Renal cortex interstitium (tissue), 11 donors: ENCODE results near the gene DNASE1. TPM values are rescaled to one million over a fixed set of nuclear protein-coding genes. Genes with fewer than 3 reads are reported as not detected.
"Not testable (repeated sequence)": the region's sequence is repeated elsewhere in the genome, so short reads cannot be mapped to it uniquely, and the experiment has no call there.

Experiments
- DNase-seq, 11 donors: peaks; one replicate each; pipeline ENCODE4 v3.0.0-alpha.2; 2013; ENCODE audit warnings: low read depth in 9 of 11, low spot score in 4 of 11; ENCODE audit errors: extremely low read depth in 1 of 11
- polyA plus RNA-seq, 3 donors: library from polyadenylated mRNA; unstranded; fragments of 120-200 nt; gene quantifications; one replicate each; pipeline ENCODE4 v1.2.1, GENCODE V29; 2013; ENCODE audit not compliant: insufficient read length in 3 of 3

The DNASE1 gene
- polyA plus RNA-seq, 3 donors: 21.1 to 44.8 (median 31.0) TPM

- no peak for DNase-seq
These were observed 1.1 kb downstream of the DNASE1 start for GRCh38 chr16:3655396-3656159.

- DNase-seq: not testable (repeated sequence)
These were observed 1.6 kb downstream of the DNASE1 start for GRCh38 chr16:3656160-3656490.

DNA sequence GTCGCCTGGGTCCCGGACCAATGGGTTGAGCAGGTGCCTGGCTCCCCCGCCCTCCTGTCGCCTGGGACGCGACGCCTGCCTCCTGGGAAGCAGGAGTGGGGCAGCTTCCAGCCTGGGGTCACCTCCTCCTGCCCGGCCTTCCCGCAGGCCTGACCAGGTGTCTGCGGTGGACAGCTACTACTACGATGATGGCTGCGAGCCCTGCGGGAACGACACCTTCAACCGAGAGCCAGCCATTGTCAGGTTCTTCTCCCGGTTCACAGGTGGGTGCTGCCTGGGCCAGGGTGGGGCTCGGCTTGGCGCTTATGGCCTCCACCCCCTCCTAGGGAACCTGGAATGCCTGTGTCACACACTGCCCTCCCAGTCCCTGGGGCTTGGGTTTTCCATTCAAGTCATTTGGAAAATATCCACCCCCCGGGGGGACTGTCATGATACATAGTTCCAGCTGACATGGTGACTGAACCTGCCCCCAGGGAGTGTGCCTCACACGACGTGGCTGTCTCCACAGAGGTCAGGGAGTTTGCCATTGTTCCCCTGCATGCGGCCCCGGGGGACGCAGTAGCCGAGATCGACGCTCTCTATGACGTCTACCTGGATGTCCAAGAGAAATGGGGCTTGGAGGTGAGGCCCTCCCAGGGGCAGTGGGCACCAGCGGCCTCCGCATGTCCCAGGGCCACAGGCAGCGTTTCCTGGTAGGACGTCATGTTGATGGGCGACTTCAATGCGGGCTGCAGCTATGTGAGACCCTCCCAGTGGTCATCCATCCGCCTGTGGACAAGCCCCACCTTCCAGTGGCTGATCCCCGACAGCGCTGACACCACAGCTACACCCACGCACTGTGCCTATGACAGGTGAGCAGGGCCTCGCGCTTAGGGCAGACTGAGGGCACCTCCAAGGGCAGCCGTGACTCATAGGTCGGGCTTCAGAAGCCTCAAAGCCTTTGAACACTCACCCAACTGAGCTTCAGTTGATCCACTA lies 2.3 kb downstream of the DNASE1 start:
- DNase-seq: no peak

DNA sequence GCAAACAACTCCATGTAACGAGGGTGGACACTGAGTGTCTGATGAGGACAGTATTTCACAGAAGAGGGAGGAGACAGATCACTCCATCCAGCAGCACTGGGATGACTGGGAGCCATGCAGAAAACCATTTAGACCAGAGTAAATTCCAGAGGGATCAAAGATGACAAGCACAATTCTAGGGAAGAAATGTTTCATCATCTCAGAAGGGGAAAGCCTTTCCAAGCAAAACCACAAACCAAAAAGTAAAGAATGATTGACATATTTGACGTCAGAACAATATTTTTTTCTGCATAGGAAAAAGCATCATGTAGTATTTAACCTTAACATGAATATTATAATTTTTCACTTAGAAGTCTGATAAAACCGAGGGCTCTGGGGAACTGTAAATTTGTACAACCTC lies 4.8 kb downstream of the DNASE1 start:
- DNase-seq: no peak

DNA sequence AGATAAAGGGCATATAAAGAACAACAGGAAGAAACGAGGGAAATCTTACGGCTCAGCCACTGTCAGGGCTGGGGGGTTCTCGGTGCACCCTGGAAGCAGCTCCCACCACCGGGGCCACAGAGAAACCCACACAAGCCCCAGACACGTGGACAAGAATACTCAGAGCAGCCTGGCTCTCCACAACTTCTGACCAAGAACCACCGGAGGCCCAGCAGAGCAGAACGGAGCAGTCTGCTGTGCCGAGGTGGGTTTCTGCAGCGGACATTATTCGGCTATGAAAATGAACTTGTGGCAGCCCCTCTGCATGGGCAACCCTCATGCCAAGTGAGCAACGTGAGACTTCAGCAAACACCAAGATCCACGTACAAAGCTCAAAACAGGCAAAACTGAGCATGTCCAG lies 6.8 kb downstream of the DNASE1 start:
- DNase-seq: no peak

DNA sequence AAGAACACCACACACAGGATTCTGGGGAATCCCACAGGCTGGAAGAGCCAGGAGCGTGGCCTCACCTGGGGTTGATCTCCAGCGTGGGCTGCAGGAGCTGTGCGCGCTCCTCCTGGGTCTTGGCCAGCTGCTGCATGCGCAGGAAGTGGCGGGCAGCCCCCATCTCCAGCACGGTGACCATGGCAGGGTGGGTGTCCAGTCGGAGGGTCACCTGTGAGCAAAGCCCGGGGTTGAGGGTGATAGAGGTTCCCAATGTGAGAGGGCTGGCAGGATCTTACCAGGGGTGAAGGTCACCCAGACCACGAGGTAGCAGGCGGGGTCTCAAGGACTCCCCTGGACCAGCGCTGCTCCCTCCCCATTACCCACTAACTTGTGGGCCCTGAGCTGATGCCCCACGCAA lies 7.4 kb downstream of the DNASE1 start:
- DNase-seq: no peak

- no peak for DNase-seq
These were observed 8.1 kb downstream of the DNASE1 start for GRCh38 chr16:3662601-3663000.

GRCh38 chr16:3664187-3664896 lies 9.9 kb downstream of the DNASE1 start:
- no peak for DNase-seq

GRCh38 chr16:3665508-3665907 lies 11.0 kb downstream of the DNASE1 start:
- no peak for DNase-seq

- no peak for DNase-seq
These were observed 14.1 kb downstream of the DNASE1 start for GRCh38 chr16:3668626-3669025.

DNA sequence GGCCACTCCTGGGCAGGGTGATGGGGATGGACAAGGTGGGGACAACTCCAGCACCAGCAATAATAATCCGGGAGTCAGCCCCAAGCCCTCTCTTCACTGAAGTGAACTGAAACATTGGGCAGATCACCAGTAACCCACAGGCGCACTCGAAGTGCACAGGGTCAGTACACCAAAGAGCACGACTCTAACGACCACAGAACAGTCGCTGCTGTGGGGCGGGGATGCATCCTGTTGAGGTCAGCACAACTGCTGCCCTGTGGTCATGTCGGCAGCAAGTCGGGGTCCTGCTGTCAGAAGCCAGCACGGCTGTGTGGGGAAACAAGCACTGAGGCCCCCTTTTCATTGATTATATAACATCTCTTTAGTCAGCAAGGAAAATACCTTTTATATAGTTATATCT lies 14.6 kb downstream of the DNASE1 start:
- DNase-seq: no peak

DNA sequence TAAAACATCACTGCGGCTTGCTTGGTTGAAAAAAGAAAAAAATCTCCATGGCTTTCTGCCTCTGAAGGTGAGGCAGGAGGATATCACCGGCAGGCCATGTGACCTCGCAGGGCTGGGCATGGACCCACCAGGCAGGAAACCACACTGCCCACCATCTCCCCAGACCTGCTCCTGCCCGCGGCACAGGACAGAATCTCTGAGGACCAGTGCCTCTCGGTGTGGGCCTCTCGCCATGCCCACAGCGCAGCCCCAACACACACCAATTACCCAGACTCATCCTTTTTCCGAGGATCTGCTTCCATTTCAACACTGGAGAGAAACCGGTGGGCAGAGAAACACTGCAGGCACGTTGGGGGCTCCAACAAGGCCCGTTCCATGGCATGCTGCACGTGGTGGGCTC lies 16.2 kb downstream of the DNASE1 start:
- no peak for DNase-seq

- DNase-seq: no peak
These were observed 16.9 kb downstream of the DNASE1 start for GRCh38 chr16:3671424-3671823.

- DNase-seq: no peak
These were observed 18.1 kb downstream of the DNASE1 start for GRCh38 chr16:3672571-3673041.

- DNase-seq: no peak
These were observed 18.7 kb downstream of the DNASE1 start for GRCh38 chr16:3673201-3673600.

- DNase-seq: no peak
These were observed 19.3 kb downstream of the DNASE1 start for GRCh38 chr16:3673676-3674377.

DNA sequence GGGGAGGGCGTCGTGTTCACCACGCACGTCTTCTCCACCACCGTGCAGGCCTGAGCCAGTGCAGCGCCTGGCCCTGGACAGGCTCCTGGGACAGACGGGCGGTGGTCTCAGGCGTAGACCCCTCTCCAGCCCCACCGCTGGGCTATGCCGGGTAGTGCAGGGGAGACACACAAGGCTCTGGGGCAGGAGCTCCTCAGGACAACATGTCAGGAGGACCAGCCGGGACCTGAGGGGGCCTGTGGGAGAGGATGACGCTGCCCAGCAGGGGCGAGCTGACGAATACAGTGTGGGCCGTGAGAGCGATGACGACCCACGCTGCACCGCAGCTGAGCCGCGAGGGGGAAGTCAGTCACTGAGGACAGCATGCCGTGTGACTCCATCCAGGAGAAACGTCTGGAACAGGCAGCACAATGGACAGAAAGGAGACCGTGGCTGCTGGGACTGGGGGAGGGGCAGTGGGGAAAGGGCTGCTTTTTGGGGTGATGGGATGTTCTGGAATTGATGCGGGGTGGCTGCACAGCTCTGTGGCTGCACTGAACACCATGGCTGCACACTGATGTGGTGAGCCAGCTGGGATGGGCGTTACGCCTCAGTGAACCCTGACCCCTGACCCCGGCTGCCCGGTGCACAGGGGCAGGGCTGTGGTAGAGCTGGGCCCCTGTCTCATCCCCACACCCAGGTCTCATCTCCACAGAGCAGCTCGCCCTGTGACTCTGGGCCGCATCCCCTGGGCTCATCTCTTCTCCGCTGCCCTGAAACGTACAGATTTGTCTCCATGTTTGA lies 20.2 kb downstream of the DNASE1 start:
- no peak for DNase-seq

DNA sequence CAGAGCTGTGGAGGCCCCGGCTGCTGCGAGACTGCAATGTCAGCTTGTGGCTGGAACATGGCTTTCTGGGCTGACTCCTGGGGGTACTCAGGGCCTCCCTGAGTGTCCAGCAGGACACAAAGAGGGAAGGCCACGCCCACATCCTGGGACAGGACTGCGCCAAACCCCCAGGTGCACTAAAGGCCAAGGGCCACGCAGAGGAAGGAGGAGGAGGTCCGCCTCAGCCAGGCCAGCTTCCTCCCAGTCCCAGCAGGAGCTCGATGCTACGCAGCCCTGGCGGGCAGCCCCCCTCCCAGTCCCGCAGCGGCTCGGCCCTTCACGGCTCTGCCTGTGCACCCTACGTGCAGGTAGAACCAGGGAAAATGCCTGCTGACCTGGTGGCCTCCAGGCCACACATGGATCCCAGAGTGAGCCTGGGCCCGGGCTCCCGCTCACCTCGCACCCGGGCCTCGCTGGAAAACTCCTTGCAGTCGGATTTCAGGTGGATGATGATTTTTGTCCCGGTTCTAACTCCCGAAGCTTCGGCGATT lies 21.2 kb downstream of the DNASE1 start:
- no peak for DNase-seq
